Ovary (tissue), 9 donors: Measurements from ENCODE around the gene MRC1. TPM values are rescaled to one million over a fixed set of nuclear protein-coding genes. Genes with fewer than 3 reads are reported as not detected.

Source experiments
- DNase-seq, 5 donors: peaks; one replicate each; pipeline ENCODE4 v3.0.0-alpha.2; 2019 to 2020
- H3K27ac ChIP-seq, 2 donors: fragments of 200-600 bp; one replicate each; pipeline versions ENCODE4 v1.5.1 to v1.8.0; 2019 to 2022
- H3K27me3 ChIP-seq: fragments of 200-600 bp; one replicate; pipeline ENCODE4 v1.8.0; 2022
- H3K36me3 ChIP-seq: fragments of 200-600 bp; sonication (generic); one replicate; pipeline ENCODE4 v1.5.1; 2019
- H3K4me1 ChIP-seq: one replicate; pipeline ENCODE4 v1.8.1; 2013; ENCODE audit warnings: mild to moderate bottlenecking, moderate library complexity; ENCODE audit not compliant: insufficient read depth
- H3K4me3 ChIP-seq: fragments of 200-600 bp; sonication (generic); one replicate; pipeline ENCODE4 v1.5.1; 2017
- H3K9me3 ChIP-seq, 2 donors: fragments of 200-600 bp in 1 of 2; sonication (generic) in 1 of 2; one replicate each; pipeline versions ENCODE4 v1.5.1 to v1.8.1; 2013 to 2019; ENCODE audit warnings: mild to moderate bottlenecking in 1 of 2, moderate library complexity in 1 of 2
- CTCF ChIP-seq, 3 donors: fragments of 450-650 bp in 2 of 3; fragments of 200-600 bp in 1 of 3; IDR thresholded peaks; one replicate each; pipeline versions ENCODE4 v1.5.1 to v1.8.0; 2016 to 2022; ENCODE audit warnings: antibody characterized with exemption in 3 of 3, mild to moderate bottlenecking in 1 of 3
- EP300 ChIP-seq: sonication (generic); formaldehyde crosslinking; IDR thresholded peaks from one replicate; pipeline ENCODE4 v1.6.1; 2017; ENCODE audit warnings: antibody characterized with exemption
- POLR2A ChIP-seq: fragments of 450-650 bp; IDR thresholded peaks from one replicate; pipeline ENCODE4 v1.6.1; 2017; ENCODE audit warnings: antibody characterized with exemption, mild to moderate bottlenecking, moderate library complexity
- WGBS, 3 donors: extraction: QIAGEN DNeasy Blood & Tissue Kit in 1 of 3; methylation state at CpG; one replicate each; pipeline versions ENCODE4 v1.1.5 to v1.1.7; 2013 to 2017; 5-methylcytosine and 5-hydroxymethylcytosine counted together
- intact Hi-C, 4 donors: fragments of 100-400 bp; cut with DNase I; formaldehyde crosslinking; loops; one replicate each; pipeline versions ENCODE4 v1.11.0 to v1.15.1; 2022 to 2023
- polyA plus RNA-seq, 2 donors: library from polyadenylated mRNA; stranded (reverse); fragments of 200-250 nt in 1 of 2; fragments of 350-450 nt in 1 of 2; fragmentation: Illumina TruSeq in 1 of 2; extraction: RNeasy Lipid Tissue Mini Kit (QIAGEN cat#74804) in 1 of 2; gene quantifications; one replicate each; pipeline ENCODE4 v1.2.3, GENCODE V29; 2013 to 2014
- total RNA-seq, 7 donors: library from RNA; depleted of rRNA in 2 of 7; stranded (reverse); fragments of >200 nt in 2 of 7; fragmentation: NEBNext Ultra II Directional in 3 of 7; extraction: Animal tissue kit (Norgen Biotek cat#: 25700) in 3 of 7; gene quantifications; one replicate each; pipeline versions ENCODE4 v1.1.0 to v1.2.4, GENCODE V29; 2016 to 2023
- donor health status: DM: no; HTN: no; CAD: no; lungs with moderate emphysema.
- donor health status: DM: no; HTN: no; CAD: no.
- donor health status: Bipolar disorder and iron deficiency.
- donor health status: DM: yes; HTN: yes; CAD: no.
- donor health status: DM: no; HTN: no; CAD: no.
- donor health status: DM: yes; HTN: yes; CAD: no.

The MRC1 gene
- total and polyA plus RNA-seq, 9 donors: 6.6 to 39.9 (median 13.3) TPM

GRCh38 chr10:17768496-17768895, 40.7 kb upstream of the MRC1 start:
- H3K4me3 ChIP-seq: no peak overlapping the region
- no peaks in the 10 kb centered on the region for H3K27me3 ChIP-seq
- no peaks in the 10 kb centered on the region for H3K4me1 ChIP-seq
- no peak for TF ChIP-seq EP300
- TF ChIP-seq POLR2A: no peak
- no peak for TF ChIP-seq CTCF (IDR thresholded peaks at IDR 0.05)
- 82 to 88% (median 82%) methylated on average over 5 of the region's 5 CpGs for WGBS, 3 donors
- no peak for DNase-seq
- no peak overlapping the region for H3K27ac ChIP-seq
- no peaks in the 10 kb centered on the region for H3K36me3 ChIP-seq
- intact Hi-C loops: no loop called here
- H3K9me3 ChIP-seq: peaks cover 0 to 2% of the 10 kb centered on the region in 2 donors

- WGBS, 3 donors: 68 to 71% (median 69%) methylated on average over 5 of the region's 5 CpGs
- Histone ChIP-seq H3K27me3 (no peaks in the 10 kb centered on the region), H3K4me3 (no peak overlapping the region), H3K36me3 (no peaks in the 10 kb centered on the region), H3K9me3 (peaks cover 0 to 2% of the 10 kb centered on the region in 2 donors), H3K27ac (no peak overlapping the region), H3K4me1 (no peaks in the 10 kb centered on the region)
- TF ChIP-seq POLR2A (no peak), EP300 (no peak), CTCF (IDR thresholded peaks at IDR 0.05) (no peak)
- intact Hi-C loops: no loop called here
- no peak for DNase-seq
Measured at GRCh38 chr10:17768957-17769356, 40.2 kb upstream of the MRC1 start.

GRCh38 chr10:17771017-17771416, 38.1 kb upstream of the MRC1 start:
- WGBS, 3 donors: 83 to 89% (median 86%) methylated on average over 4 of the region's 4 CpGs
- DNase-seq: no peak
- intact Hi-C loops: no loop called here
- Histone ChIP-seq H3K9me3 (peaks cover 0 to 2% of the 10 kb centered on the region in 2 donors), H3K27me3 (no peaks in the 10 kb centered on the region), H3K4me3 (no peak overlapping the region), H3K27ac (no peak overlapping the region), H3K4me1 (no peaks in the 10 kb centered on the region), H3K36me3 (no peaks in the 10 kb centered on the region)
- TF ChIP-seq CTCF (IDR thresholded peaks at IDR 0.05) (no peak), POLR2A (no peak), EP300 (no peak)

- WGBS, 3 donors: 28 to 46% (median 37%) methylated on average over 4 of the region's 4 CpGs
- TF ChIP-seq CTCF (IDR thresholded peaks at IDR 0.05): no peak
- Histone ChIP-seq H3K9me3 (no peaks in the 10 kb centered on the region), H3K4me3 (no peak overlapping the region), H3K36me3 (no peaks in the 10 kb centered on the region), H3K4me1 (no peaks in the 10 kb centered on the region), H3K27me3 (no peaks in the 10 kb centered on the region), H3K27ac (no peak overlapping the region)
- intact Hi-C loops: no loop called here
- DNase-seq: no peak
Measured at GRCh38 chr10:17779784-17780183, 29.4 kb upstream of the MRC1 start.

- WGBS, 3 donors: 88 to 93% (median 91%) methylated on average over 4 of the region's 4 CpGs
- DNase-seq: no peak
Measured at GRCh38 chr10:17780727-17781126, 28.4 kb upstream of the MRC1 start.

More at GRCh38 chr10:17780727-17781126, 28.4 kb upstream of the MRC1 start:
- no peaks in the 10 kb centered on the region for H3K36me3 ChIP-seq
- H3K4me3 ChIP-seq: no peak overlapping the region
- no peaks in the 10 kb centered on the region for H3K4me1 ChIP-seq
- H3K9me3 ChIP-seq: no peaks in the 10 kb centered on the region
- H3K27me3 ChIP-seq: no peaks in the 10 kb centered on the region
- no peak overlapping the region for H3K27ac ChIP-seq
- no peak for TF ChIP-seq EP300
- no peak for TF ChIP-seq POLR2A
- no peak for TF ChIP-seq CTCF (IDR thresholded peaks at IDR 0.05)
- intact Hi-C loops: no loop called here
